Inflammatory macrophage treated with lipopolysaccharide for 1 hour (primary cell): ENCODE data around the gene HK1.
"Not testable (repeated sequence)": the region's sequence is repeated elsewhere in the genome, so short reads cannot be mapped to it uniquely, and the experiment has no call there.

ENCODE experiments used
- DNase-seq, 2 donors: peaks; one replicate each; pipeline ENCODE4 v3.0.0-alpha.2; 2020 to 2022

Gene HK1

DNA sequence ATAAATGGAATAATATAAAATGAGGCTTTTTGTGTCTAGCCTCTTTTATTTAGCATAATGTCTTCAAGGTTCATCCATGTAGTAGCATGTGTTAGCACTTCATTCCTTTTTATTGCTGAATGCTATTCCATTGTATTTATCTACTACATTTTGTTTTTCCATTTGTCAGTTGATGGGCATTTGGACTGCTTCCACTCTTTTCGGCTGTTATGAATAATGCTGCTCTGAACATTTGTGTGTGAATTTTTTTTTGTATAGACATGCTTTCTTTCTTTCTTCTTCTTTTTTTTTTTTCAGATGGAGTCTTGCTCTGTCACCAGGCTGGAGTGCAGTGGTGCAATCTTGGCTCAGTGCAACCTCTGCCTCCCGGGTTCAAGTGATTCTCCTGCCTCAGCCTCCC is 50.6 kb downstream of the HK1 start:
- not testable (repeated sequence) for DNase-seq

- DNase-seq = no peak
Measured at GRCh38 chr10:69329721-69330178, 51.5 kb downstream of the HK1 start.

DNA sequence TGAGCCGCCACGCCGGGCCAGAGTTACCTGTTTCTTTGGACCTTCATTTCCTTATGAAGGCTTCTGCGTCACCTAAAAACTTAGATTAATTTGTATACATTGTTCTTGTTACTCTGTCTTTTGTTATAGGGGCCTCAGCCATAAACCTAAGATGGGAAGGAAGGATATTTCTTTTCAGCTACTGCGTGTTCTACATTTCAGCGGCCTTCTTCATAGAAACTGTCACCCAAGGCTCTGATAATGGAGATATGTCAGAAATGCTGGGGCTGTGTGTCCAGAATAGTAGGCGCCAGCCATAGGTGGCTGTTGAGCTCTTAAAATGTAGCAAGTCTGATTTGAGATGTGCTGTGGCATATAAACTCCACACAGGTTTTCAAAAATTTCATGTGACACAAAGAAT is 52.9 kb downstream of the HK1 start:
- DNase-seq = no peak

GRCh38 chr10:69332278-69333010 is 54.1 kb downstream of the HK1 start:
- DNase-seq = no peak

- no peak for DNase-seq
Measured at GRCh38 chr10:69333205-69333604, 54.9 kb downstream of the HK1 start.

DNA sequence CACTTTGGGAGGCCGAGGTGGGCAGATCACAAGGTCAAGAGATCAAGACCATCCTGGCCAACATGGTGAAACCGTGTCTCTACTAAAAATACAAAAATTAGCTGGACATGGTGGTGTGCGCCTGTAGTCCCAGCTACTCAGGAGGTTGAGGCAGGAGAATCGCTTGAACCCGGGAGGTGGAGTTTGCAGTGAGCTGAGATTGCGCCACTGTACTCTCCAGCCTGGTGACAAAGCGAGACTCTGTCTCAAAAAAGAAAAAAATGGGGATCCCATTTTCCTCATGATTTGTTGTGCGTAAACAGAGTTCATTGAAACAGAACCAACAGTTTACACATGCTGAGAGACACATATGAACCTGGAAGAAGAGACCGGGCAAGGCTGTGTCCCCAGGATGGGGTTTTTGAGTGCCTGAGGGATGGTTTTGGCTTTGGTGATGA is 55.6 kb downstream of the HK1 start:
- DNase-seq = not testable (repeated sequence)

- no peak for DNase-seq
Measured at GRCh38 chr10:69334302-69335062, 56.2 kb downstream of the HK1 start.

DNA sequence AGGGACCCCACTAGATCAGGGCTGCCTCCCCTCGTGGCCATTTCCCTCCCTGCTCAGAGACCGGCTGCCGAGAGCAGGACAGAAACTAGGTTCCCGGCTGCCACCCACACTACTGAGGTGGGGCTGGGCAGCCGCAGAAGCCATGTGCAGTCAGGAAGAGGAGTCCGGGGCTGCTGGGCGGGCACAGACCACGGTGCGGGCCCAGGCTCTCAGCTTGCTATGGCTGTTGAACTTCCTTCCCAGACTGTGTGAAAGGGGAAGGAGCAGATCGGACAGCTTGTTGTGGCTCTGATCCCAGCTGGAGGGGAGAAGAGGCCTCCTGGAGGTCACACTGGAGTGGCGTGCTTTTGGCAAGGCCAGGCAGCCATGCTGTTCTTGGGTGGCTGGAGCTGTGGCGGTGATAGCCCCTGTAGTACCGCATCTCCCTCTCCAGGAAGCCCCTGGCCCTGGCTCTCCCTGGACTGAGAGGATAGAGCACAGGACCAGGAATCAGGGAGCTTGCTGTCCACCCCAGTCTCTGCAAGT is 56.8 kb downstream of the HK1 start:
- DNase-seq = peak; percentile 73 to 75

- DNase-seq = no peak
Measured at GRCh38 chr10:69335613-69336012, 57.3 kb downstream of the HK1 start.

DNA sequence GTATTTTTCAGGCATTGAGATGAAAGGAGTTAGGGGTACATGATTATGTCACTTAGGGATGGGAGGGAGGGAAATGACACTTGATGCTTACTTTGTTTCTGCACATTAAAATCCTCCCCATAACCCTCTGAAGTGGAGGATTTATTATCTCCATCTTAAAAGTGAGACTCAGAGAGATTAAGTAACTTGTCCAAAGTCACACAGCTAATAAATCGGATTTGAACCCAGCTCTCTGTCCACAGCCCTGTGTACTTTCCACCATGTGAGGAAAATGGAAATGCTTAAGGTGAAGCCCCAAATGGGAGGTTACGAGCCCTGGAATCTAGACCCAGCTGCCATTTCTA is 58.6 kb downstream of the HK1 start:
- DNase-seq = no peak

GRCh38 chr10:69337296-69338132 is 59.2 kb downstream of the HK1 start:
- DNase-seq = peak; percentile 82 to 85

GRCh38 chr10:69338133-69338456 is 59.8 kb downstream of the HK1 start:
- no peak for DNase-seq

DNA sequence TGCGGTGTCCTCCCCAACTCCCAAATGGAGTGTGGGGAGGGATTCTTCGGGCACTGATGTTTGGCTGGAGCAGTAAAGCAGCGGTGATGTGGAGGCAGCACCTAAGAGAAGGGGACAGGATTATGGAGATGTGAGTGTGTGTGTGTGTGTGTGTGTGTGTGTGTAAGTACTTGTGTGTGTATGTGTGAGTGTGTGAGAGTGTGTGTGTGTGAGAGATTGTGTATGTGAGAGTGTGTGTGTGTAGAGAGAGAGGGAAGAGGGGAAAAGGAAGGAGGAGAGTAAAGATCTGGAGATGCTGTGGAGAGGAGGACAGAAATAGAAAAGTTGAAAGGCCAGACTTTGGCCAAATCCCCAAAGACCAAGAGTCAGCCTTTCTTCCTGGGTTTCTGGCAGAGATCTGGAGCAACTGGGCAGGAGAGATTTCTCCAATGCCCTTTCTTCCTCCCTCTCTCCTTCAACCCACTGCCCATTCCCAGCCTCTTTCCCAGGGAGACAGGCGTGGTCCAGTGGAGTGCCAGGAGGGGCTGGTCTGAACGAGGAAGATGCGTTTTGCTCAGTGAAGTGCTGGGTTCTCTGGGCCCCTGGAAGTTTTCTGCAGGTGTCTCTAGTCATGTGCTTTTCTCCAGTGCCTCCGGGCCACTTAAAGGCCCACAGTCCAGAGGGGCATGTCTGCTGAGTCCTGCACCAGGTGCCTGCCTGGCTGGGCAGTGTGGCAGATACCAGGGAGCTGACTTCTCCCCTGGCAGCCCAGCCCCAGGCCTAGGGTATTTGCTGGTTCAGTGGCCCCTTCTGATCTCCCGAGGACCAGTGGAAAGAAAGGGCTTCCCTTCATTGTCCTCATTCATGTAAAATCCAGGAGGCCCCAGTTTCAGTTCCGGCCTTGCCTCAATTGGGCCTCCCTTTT is 60.5 kb downstream of the HK1 start:
- DNase-seq = no peak

DNA sequence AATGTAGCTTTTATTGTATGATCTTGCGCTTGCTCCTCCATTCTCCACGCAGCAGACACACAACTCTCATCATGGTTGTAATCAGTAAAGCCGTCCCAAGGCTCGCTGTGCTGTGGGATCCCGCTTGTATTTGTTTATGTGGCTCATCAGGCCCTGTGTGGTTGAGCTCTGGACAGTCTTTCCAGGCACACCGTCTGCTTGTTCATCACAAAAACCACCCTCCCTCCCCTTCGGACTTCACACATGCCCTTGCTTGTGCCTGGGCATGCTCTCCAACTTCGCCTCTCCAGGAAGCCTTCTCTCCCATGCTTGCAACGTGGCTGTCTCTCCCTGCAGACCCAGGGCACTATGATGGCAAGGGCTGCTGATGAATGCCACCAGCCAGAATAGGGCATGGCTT is 62.4 kb downstream of the HK1 start:
- no peak for DNase-seq

- no peak for DNase-seq
Measured at GRCh38 chr10:69343905-69344304, 65.6 kb downstream of the HK1 start.

- DNase-seq = no peak
Measured at GRCh38 chr10:69344591-69345252, 66.4 kb downstream of the HK1 start.

- no peak for DNase-seq
Measured at GRCh38 chr10:69345402-69345801, 67.1 kb downstream of the HK1 start.

DNA sequence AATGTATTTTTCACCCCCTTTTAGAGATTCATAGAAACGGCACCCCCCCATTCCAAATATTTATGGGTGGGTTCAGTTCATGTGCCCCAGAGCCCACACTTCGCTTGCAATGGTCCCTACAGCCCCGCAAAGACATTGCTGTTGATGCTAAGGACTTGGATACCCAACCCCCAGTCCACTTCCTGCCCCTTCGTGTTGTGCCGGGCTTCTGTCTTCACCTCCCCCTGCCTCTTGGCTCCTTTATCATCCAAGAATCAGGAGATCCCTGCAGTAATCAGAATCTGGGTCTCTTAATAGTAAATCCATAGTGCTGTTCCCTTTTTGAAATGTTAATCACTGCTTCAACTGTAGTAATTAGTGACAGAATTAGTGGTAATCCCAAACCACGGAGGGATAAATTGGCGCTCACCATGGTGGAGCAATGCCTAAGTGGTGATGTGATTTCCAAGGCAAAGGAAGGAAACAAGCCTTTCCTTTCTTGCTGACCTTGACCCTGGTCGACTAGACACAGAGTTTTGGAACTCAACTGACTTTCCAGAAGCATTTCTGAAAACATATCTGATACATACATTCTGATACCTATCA is 67.7 kb downstream of the HK1 start:
- no peak for DNase-seq

GRCh38 chr10:69346776-69347175 is 68.5 kb downstream of the HK1 start:
- DNase-seq = peak; percentile 38 to 39

GRCh38 chr10:69348816-69349541 is 70.7 kb downstream of the HK1 start:
- peak; percentile 49 to 55 for DNase-seq

DNA sequence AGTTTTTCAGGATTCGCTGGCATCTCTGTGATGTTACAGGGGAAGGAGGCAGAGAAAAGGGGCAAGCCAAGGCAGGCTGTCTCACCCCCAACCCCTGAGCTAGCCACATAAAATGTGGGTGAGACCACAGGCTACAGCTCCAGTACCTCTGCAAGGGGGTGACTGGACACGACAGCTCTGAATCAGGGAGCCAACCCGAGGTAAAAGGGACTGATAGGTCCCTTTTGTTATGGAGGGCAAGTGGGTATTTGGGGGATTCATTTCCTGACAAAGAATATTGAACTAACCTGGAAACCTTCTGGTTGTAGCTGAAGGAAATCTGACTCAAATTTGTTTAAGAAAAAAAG is 71.2 kb downstream of the HK1 start:
- DNase-seq = no peak
